ENCODE data around the gene KLHL3. TPM values are rescaled to one million over a fixed set of nuclear protein-coding genes. Genes with fewer than 3 reads are reported as not detected.

Gene KLHL3
- polyA plus RNA-seq, 2 donors: 0.95 to 1.9 TPM

DNA sequence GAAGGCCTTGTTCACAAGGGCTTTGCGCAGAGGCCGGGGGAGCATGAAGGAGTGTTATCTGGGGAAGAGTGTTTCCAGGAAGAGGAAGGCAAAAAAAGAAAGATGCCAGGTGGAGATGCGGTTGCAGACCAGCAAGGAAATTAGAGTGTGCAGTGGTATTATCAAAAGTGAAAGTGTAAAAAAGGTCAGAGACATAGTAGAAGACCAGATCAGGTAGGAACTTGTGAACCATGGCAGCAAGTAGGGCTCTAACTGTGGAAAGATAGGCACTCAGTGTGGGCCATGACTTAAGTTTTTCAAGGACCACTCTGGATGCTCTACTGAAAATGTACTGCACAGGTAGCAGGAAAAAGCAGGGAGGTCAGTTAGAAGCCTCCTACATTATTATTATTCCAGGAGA lies 146.7 kb downstream of the KLHL3 start:
- no peaks in the 10 kb centered on the region for H3K36me3 ChIP-seq (ENCODE audit: control insufficient read depth in 2 of 2, insufficient read depth in 2 of 2, low read length in 1 of 2)
- no peaks in the 10 kb centered on the region for H3K4me1 ChIP-seq (ENCODE audit: control insufficient read depth in 2 of 2, insufficient read depth in 2 of 2, low read length in 1 of 2)
- 80% methylated on average over 3 of the region's 3 CpGs for WGBS, 2 donors
- H3K9me3 ChIP-seq (ENCODE audit: control insufficient read depth in 2 of 2, insufficient read depth in 1 of 2, low read depth in 1 of 2, low read length in 1 of 2): peaks cover 0 to 7% of the 10 kb centered on the region in 2 donors
- peaks cover 0 to 3% of the 10 kb centered on the region in 2 donors for H3K27me3 ChIP-seq (ENCODE audit: control insufficient read depth in 1 of 2, insufficient read depth in 2 of 2, low read length in 2 of 2)
- no peak overlapping the region for H3K27ac ChIP-seq (ENCODE audit: low read depth in 2 of 2, low read length in 1 of 2)
- no peak overlapping the region for H3K4me3 ChIP-seq (ENCODE audit: low read depth in 1 of 2, low read length in 2 of 2)

DNA sequence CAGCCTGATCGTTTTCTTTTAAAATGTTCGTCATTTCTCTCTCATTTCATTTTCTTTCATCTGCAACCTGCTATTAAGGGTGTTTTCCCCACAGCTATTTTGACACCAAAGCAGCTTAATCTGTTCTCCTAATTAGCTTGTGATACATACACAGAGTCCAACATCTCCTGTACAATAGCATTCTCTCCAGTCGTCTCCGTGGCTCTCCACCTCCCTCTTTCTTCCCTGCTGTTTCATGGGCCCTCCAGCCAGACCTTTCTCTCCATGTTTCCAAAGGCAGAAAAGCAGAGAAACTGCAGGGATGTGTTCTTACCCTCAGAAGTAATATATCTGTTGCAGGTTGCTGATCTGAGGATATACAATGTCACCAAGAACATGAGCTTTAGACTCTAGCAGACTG lies 148.0 kb downstream of the KLHL3 start:
- Histone ChIP-seq H3K4me1 (ENCODE audit: control insufficient read depth in 2 of 2, insufficient read depth in 2 of 2, low read length in 1 of 2) (no peaks in the 10 kb centered on the region), H3K27me3 (ENCODE audit: control insufficient read depth in 1 of 2, insufficient read depth in 2 of 2, low read length in 2 of 2) (peaks cover 0 to 3% of the 10 kb centered on the region in 2 donors), H3K4me3 (ENCODE audit: low read depth in 1 of 2, low read length in 2 of 2) (no peak overlapping the region), H3K27ac (ENCODE audit: low read depth in 2 of 2, low read length in 1 of 2) (no peak overlapping the region), H3K36me3 (ENCODE audit: control insufficient read depth in 2 of 2, insufficient read depth in 2 of 2, low read length in 1 of 2) (no peaks in the 10 kb centered on the region), H3K9me3 (ENCODE audit: control insufficient read depth in 2 of 2, insufficient read depth in 1 of 2, low read depth in 1 of 2, low read length in 1 of 2) (peaks cover 0 to 7% of the 10 kb centered on the region in 2 donors)
- WGBS, 2 donors: 74 to 80% methylated on average over 4 of the region's 4 CpGs

DNA sequence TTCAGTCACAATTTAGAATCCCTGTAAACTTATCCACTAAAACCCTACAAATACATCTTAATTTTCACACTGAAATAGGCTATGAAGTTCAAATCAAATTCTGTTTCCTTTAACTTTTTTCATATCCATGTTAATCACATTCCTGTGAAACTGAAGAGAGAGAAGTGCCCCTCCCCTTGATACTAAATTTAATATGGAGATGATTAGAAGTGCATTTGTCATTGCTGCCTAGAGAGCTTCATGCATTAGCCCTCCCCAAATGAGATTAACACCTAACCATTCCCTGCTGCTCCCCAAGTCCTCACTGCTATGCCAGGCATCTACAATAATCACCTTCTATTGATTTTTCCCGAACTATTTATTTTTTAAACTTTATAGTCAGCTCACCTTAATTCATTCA lies 151.6 kb downstream of the KLHL3 start:
- no peaks in the 10 kb centered on the region for H3K36me3 ChIP-seq (ENCODE audit: control insufficient read depth in 2 of 2, insufficient read depth in 2 of 2, low read length in 1 of 2)
- H3K4me3 ChIP-seq (ENCODE audit: low read depth in 1 of 2, low read length in 2 of 2): no peak overlapping the region
- no peak overlapping the region for H3K27ac ChIP-seq (ENCODE audit: low read depth in 2 of 2, low read length in 1 of 2)
- peaks cover 0 to 3% of the 10 kb centered on the region in 2 donors for H3K27me3 ChIP-seq (ENCODE audit: control insufficient read depth in 1 of 2, insufficient read depth in 2 of 2, low read length in 2 of 2)
- 54 to 79% methylated on average over 1 of the region's 1 CpG for WGBS, 2 donors
- H3K9me3 ChIP-seq (ENCODE audit: control insufficient read depth in 2 of 2, insufficient read depth in 1 of 2, low read depth in 1 of 2, low read length in 1 of 2): peaks cover 0 to 7% of the 10 kb centered on the region in 2 donors
- H3K4me1 ChIP-seq (ENCODE audit: control insufficient read depth in 2 of 2, insufficient read depth in 2 of 2, low read length in 1 of 2): no peaks in the 10 kb centered on the region

DNA sequence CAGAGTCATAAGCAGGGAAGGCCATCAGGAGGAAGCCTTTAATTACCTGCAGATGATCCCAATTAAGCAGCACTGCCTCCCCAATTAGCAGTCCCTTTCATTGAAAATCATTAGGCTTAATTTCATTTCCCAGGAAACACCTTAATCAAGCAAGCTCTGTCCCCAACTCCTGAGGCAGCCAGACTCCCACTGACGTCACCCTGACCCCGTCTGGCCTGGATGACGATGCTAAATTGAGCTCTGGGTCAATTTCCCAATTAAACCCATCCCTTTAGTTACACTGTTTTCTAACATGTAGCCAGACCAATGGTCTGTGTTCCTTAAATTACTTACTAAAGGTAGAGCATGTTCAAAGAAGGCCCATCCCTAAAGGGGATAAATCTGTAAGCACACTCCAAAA lies 152.8 kb downstream of the KLHL3 start:
- Histone ChIP-seq H3K27me3 (ENCODE audit: control insufficient read depth in 1 of 2, insufficient read depth in 2 of 2, low read length in 2 of 2) (peaks cover 0 to 3% of the 10 kb centered on the region in 2 donors), H3K4me3 (ENCODE audit: low read depth in 1 of 2, low read length in 2 of 2) (no peak overlapping the region), H3K4me1 (ENCODE audit: control insufficient read depth in 2 of 2, insufficient read depth in 2 of 2, low read length in 1 of 2) (no peaks in the 10 kb centered on the region), H3K36me3 (ENCODE audit: control insufficient read depth in 2 of 2, insufficient read depth in 2 of 2, low read length in 1 of 2) (no peaks in the 10 kb centered on the region), H3K27ac (ENCODE audit: low read depth in 2 of 2, low read length in 1 of 2) (no peak overlapping the region), H3K9me3 (ENCODE audit: control insufficient read depth in 2 of 2, insufficient read depth in 1 of 2, low read depth in 1 of 2, low read length in 1 of 2) (peaks cover 0 to 5% of the 10 kb centered on the region in 2 donors)
- WGBS, 2 donors: 76 to 80% methylated on average over 3 of the region's 3 CpGs

DNA sequence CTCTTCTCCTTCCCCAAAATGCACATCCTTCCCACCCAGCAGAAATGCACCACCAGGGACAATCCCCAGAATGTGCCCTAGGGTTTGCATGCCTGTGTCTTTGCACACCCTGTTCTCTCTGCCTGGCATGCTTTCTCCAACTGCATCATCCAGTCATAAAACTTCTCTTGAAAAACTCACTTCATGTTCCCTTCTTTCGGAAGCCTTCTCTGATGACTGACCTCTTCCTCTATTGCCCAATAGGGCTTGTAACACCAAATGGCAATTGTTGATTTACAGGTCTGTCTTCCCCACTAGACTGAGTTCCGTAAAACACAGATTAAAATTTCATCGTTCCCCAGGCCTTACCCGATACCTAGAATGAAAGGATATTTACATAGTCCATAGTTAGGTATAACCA lies 153.7 kb downstream of the KLHL3 start:
- WGBS, 2 donors: 88 to 89% methylated on average over 4 of the region's 4 CpGs
- Histone ChIP-seq H3K36me3 (ENCODE audit: control insufficient read depth in 2 of 2, insufficient read depth in 2 of 2, low read length in 1 of 2) (no peaks in the 10 kb centered on the region), H3K27ac (ENCODE audit: low read depth in 2 of 2, low read length in 1 of 2) (no peak overlapping the region), H3K4me1 (ENCODE audit: control insufficient read depth in 2 of 2, insufficient read depth in 2 of 2, low read length in 1 of 2) (no peaks in the 10 kb centered on the region), H3K4me3 (ENCODE audit: low read depth in 1 of 2, low read length in 2 of 2) (no peak overlapping the region), H3K27me3 (ENCODE audit: control insufficient read depth in 1 of 2, insufficient read depth in 2 of 2, low read length in 2 of 2) (peaks cover 0 to 3% of the 10 kb centered on the region in 2 donors), H3K9me3 (ENCODE audit: control insufficient read depth in 2 of 2, insufficient read depth in 1 of 2, low read depth in 1 of 2, low read length in 1 of 2) (peaks cover 0 to 5% of the 10 kb centered on the region in 2 donors)

DNA sequence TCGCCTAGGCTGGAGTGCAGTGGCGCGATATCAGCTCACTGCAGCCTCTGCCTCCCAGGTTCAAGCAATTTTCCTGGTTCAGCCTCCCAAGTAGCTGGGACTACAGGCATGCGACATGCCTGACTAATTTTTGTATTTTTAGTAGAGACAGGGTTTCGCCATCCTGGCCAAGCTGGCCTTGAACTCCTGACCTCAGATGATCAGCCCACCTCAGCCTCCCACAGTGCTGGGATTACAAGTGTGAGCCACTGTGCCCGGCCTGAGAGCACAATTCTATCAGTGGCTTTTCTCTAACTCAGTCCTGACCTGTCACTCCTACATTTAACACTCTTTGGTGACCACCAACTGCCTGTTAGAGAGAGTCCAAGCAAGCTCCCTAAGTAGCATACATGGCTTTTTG lies 154.1 kb downstream of the KLHL3 start:
- Histone ChIP-seq H3K27me3 (ENCODE audit: control insufficient read depth in 1 of 2, insufficient read depth in 2 of 2, low read length in 2 of 2) (peaks cover 0 to 3% of the 10 kb centered on the region in 2 donors), H3K9me3 (ENCODE audit: control insufficient read depth in 2 of 2, insufficient read depth in 1 of 2, low read depth in 1 of 2, low read length in 1 of 2) (peaks cover 0 to 5% of the 10 kb centered on the region in 2 donors), H3K27ac (ENCODE audit: low read depth in 2 of 2, low read length in 1 of 2) (no peak overlapping the region), H3K36me3 (ENCODE audit: control insufficient read depth in 2 of 2, insufficient read depth in 2 of 2, low read length in 1 of 2) (no peaks in the 10 kb centered on the region), H3K4me1 (ENCODE audit: control insufficient read depth in 2 of 2, insufficient read depth in 2 of 2, low read length in 1 of 2) (no peaks in the 10 kb centered on the region), H3K4me3 (ENCODE audit: low read depth in 1 of 2, low read length in 2 of 2) (no peak overlapping the region)
- 67 to 70% methylated on average over 6 of the region's 6 CpGs for WGBS, 2 donors

DNA sequence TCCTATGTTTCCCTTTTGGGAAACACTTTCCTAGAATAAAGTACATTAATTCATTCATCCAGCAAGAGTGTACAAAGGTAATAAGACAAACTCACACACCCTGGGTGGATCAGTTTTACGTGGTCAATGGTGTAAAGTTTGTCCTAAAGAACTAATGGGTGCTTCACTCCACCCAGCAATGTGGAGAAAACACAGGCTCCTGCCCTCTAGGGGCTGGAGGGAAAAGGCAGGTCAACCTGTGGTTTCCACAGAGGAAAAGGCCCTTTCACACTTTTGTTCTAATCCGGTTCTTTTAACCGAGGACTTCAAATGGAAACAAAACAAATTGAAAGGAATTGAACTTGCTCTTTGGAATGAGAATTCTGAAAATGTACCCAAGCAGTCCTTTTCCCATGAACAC lies 155.9 kb downstream of the KLHL3 start:
- Histone ChIP-seq H3K9me3 (ENCODE audit: control insufficient read depth in 2 of 2, insufficient read depth in 1 of 2, low read depth in 1 of 2, low read length in 1 of 2) (no peaks in the 10 kb centered on the region), H3K36me3 (ENCODE audit: control insufficient read depth in 2 of 2, insufficient read depth in 2 of 2, low read length in 1 of 2) (no peaks in the 10 kb centered on the region), H3K4me1 (ENCODE audit: control insufficient read depth in 2 of 2, insufficient read depth in 2 of 2, low read length in 1 of 2) (no peaks in the 10 kb centered on the region), H3K27me3 (ENCODE audit: control insufficient read depth in 1 of 2, insufficient read depth in 2 of 2, low read length in 2 of 2) (no peaks in the 10 kb centered on the region), H3K27ac (ENCODE audit: low read depth in 2 of 2, low read length in 1 of 2) (no peak overlapping the region), H3K4me3 (ENCODE audit: low read depth in 1 of 2, low read length in 2 of 2) (no peak overlapping the region)
- WGBS, 2 donors: 57 to 68% methylated on average over 3 of the region's 3 CpGs

DNA sequence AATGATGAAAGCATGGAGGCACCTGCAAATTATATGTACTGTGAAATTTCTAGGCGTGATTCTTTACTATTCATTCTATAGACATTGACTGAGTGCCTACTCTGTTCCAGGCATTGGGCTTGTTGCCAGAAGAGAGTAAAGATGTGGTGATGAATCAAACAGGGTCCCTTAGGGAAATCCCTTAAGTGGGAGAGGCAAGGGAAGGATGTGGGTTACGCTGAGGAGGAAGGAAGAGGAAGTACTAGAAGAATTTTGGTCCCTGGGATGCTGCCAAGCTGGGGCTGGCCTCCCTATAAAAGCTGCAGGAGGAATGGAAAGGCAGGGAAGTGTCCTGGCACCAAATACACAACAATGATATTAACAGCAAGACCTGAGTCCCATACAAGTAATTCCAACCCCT lies 160.0 kb downstream of the KLHL3 start:
- Histone ChIP-seq H3K36me3 (ENCODE audit: control insufficient read depth in 2 of 2, insufficient read depth in 2 of 2, low read length in 1 of 2) (no peaks in the 10 kb centered on the region), H3K9me3 (ENCODE audit: control insufficient read depth in 2 of 2, insufficient read depth in 1 of 2, low read depth in 1 of 2, low read length in 1 of 2) (no peaks in the 10 kb centered on the region), H3K27ac (ENCODE audit: low read depth in 2 of 2, low read length in 1 of 2) (no peak overlapping the region), H3K4me3 (ENCODE audit: low read depth in 1 of 2, low read length in 2 of 2) (no peak overlapping the region), H3K4me1 (ENCODE audit: control insufficient read depth in 2 of 2, insufficient read depth in 2 of 2, low read length in 1 of 2) (no peaks in the 10 kb centered on the region), H3K27me3 (ENCODE audit: control insufficient read depth in 1 of 2, insufficient read depth in 2 of 2, low read length in 2 of 2) (no peaks in the 10 kb centered on the region)
- 31 to 35% methylated on average over 2 of the region's 2 CpGs for WGBS, 2 donors

DNA sequence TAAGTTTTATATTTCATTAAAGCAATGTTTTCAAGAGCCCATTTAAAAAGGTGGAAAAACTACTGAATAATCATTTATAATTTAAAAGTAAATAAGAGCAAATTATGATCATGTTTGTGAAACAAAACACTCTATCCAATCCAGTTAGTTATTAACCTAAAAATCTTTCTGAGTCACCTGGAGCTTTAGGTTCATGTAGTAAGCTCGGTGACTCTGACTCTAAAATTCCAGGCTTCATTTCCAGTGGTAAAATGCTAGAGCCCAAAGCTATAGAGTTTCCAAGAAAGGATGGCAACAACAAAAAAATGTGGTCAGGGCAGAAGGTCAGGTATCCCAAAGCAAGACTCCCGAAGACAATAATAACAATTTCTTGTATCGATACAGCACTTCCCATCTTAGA lies 160.7 kb downstream of the KLHL3 start:
- H3K4me1 ChIP-seq (ENCODE audit: control insufficient read depth in 2 of 2, insufficient read depth in 2 of 2, low read length in 1 of 2): no peaks in the 10 kb centered on the region
- WGBS, 2 donors: 76 to 83% methylated on average over 3 of the region's 3 CpGs
- no peak overlapping the region for H3K27ac ChIP-seq (ENCODE audit: low read depth in 2 of 2, low read length in 1 of 2)
- no peaks in the 10 kb centered on the region for H3K36me3 ChIP-seq (ENCODE audit: control insufficient read depth in 2 of 2, insufficient read depth in 2 of 2, low read length in 1 of 2)
- no peak overlapping the region for H3K4me3 ChIP-seq (ENCODE audit: low read depth in 1 of 2, low read length in 2 of 2)
- H3K27me3 ChIP-seq (ENCODE audit: control insufficient read depth in 1 of 2, insufficient read depth in 2 of 2, low read length in 2 of 2): no peaks in the 10 kb centered on the region
- H3K9me3 ChIP-seq (ENCODE audit: control insufficient read depth in 2 of 2, insufficient read depth in 1 of 2, low read depth in 1 of 2, low read length in 1 of 2): no peaks in the 10 kb centered on the region

DNA sequence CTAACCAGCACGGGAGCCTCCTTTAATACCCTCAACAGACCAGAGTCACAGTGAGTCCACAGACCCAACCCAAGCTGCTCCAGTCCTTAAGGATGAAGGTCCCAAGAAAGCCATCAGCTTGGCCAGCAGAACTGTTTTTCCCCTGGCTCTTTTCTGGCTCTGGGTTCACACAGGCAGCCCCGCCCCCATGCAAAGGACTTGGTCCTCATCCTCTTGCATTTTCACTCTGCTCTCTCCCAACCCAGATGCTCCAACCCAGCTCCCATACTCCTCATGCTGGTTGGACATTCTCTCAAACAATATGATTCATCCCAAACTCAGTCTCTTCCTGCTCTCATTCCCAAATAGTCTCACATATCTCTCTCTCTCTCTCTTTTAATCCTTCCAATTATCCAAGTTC lies 162.5 kb downstream of the KLHL3 start:
- no peaks in the 10 kb centered on the region for H3K36me3 ChIP-seq (ENCODE audit: control insufficient read depth in 2 of 2, insufficient read depth in 2 of 2, low read length in 1 of 2)
- no peaks in the 10 kb centered on the region for H3K9me3 ChIP-seq (ENCODE audit: control insufficient read depth in 2 of 2, insufficient read depth in 1 of 2, low read depth in 1 of 2, low read length in 1 of 2)
- 70 to 77% methylated on average over 2 of the region's 2 CpGs for WGBS, 2 donors
- no peak overlapping the region for H3K4me3 ChIP-seq (ENCODE audit: low read depth in 1 of 2, low read length in 2 of 2)
- H3K4me1 ChIP-seq (ENCODE audit: control insufficient read depth in 2 of 2, insufficient read depth in 2 of 2, low read length in 1 of 2): no peaks in the 10 kb centered on the region
- no peaks in the 10 kb centered on the region for H3K27me3 ChIP-seq (ENCODE audit: control insufficient read depth in 1 of 2, insufficient read depth in 2 of 2, low read length in 2 of 2)
- H3K27ac ChIP-seq (ENCODE audit: low read depth in 2 of 2, low read length in 1 of 2): no peak overlapping the region

Data from esophagus (tissue), 2 donors.